Measurements from ENCODE around the gene VEZF1. TPM values are rescaled to one million over a fixed set of nuclear protein-coding genes. Genes with fewer than 3 reads are reported as not detected.

The VEZF1 gene
- total and polyA plus RNA-seq, 4 donors: 21.2 to 59.8 (median 42.5) TPM

DNA sequence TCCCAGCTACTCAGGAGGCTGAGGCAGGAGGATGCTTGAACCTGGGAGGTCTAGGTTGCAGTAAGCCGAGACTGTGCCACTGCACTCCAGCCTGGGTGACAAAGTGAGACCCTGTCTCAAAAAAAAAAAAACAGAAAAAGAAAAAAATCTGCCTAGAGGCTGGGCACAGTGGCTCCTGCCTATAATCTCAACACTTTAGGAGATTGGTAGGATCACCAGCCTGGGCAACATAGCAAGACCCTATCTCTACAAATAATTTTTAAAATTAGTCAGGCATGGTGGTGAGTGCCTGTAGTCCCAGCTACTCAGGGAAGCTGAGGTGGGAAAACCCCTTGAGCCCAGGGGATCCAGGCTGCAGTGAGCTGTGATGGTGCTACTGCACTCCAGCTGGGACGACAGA lies 50.6 kb downstream of the VEZF1 start:
- DNase-seq: no peak
- H3K36me3 ChIP-seq (ENCODE audit: control insufficient read depth in 1 of 2, insufficient read depth in 2 of 2, low read length in 1 of 2): no peaks in the 10 kb centered on the region
- H3K27ac ChIP-seq (ENCODE audit: low read depth in 1 of 2, low read length in 2 of 2): no peak overlapping the region
- no peaks in the 10 kb centered on the region for H3K9me3 ChIP-seq (ENCODE audit: control insufficient read depth, low read length)
- H3K4me3 ChIP-seq (ENCODE audit: low read length in 2 of 2): no peak overlapping the region
- WGBS, 2 donors: 93 to 96% methylated on average over 2 of the region's 2 CpGs
- no peaks in the 10 kb centered on the region for H3K27me3 ChIP-seq (ENCODE audit: control insufficient read depth in 1 of 2, insufficient read depth in 2 of 2, low read length in 1 of 2)
- ATAC-seq (ENCODE audit: low FRiP score): no peak
- intact Hi-C loops (cut with DNase I): no loop called here
- peaks cover 6 to 8% of the 10 kb centered on the region in 2 donors for H3K4me1 ChIP-seq (ENCODE audit: control insufficient read depth in 1 of 2, insufficient read depth in 2 of 2, low read length in 2 of 2)

DNA sequence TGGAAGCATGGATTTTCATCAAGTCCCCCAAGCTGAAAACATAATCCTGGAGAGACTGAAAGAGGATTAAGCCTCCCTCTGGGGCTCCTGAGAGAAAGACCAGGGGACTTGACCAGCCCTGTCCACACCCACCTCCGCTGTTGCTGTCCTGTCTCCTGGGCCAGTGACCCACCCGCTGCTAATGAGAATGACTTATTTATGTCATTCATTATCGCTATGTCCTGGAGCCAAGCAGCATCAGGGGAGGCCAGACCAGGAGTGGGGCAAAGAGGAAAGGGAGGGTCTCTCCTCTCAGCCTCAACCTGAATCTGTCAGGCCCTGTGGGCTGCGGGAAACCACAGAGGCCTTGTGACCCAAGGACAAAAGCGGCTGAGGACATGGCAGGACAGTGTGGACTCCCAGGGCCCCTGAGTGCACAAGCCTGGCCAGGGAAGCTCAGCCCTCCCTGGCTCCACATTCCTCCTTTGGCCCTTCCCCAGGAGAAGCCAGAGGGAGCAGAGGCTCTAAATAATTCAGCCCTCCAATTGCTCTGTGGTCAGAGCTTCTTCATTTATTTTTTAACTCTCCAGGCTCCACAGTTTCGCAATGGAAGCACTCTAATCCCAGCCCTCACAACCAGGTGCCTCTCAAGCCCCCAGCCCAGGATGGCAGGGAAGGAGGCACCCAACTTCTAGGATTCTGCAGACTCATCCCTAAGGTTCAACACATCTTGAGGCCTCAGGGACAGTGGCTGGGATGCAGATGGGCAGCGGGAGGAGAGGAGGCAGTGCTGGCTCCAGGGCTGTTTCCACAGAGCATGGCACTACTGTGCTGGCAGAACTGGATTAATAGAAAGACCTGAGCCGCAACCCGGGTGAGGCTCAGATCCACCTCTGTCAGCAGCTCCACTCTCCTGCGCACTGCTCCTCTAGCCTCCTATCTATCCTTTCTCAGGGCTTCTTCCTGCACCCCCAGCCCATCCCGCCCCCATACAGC lies 51.9 kb downstream of the VEZF1 start:
- Histone ChIP-seq H3K4me3 (ENCODE audit: low read length in 2 of 2) (no peak overlapping the region), H3K36me3 (ENCODE audit: control insufficient read depth in 1 of 2, insufficient read depth in 2 of 2, low read length in 1 of 2) (no peaks in the 10 kb centered on the region), H3K27ac (ENCODE audit: low read depth in 1 of 2, low read length in 2 of 2) (peak overlapping the region in 1 of 2 donors; percentile 61), H3K9me3 (ENCODE audit: control insufficient read depth, low read length) (no peaks in the 10 kb centered on the region), H3K27me3 (ENCODE audit: control insufficient read depth in 1 of 2, insufficient read depth in 2 of 2, low read length in 1 of 2) (no peaks in the 10 kb centered on the region), H3K4me1 (ENCODE audit: control insufficient read depth in 1 of 2, insufficient read depth in 2 of 2, low read length in 2 of 2) (no peaks in the 10 kb centered on the region)
- 47 to 48% methylated on average over 11 of the region's 11 CpGs for WGBS, 2 donors
- intact Hi-C loops (cut with DNase I): no loop called here
- peak; percentile 84 for ATAC-seq (ENCODE audit: low FRiP score)
- peak in 1 of 2 donors; percentile 64 for DNase-seq

DNA sequence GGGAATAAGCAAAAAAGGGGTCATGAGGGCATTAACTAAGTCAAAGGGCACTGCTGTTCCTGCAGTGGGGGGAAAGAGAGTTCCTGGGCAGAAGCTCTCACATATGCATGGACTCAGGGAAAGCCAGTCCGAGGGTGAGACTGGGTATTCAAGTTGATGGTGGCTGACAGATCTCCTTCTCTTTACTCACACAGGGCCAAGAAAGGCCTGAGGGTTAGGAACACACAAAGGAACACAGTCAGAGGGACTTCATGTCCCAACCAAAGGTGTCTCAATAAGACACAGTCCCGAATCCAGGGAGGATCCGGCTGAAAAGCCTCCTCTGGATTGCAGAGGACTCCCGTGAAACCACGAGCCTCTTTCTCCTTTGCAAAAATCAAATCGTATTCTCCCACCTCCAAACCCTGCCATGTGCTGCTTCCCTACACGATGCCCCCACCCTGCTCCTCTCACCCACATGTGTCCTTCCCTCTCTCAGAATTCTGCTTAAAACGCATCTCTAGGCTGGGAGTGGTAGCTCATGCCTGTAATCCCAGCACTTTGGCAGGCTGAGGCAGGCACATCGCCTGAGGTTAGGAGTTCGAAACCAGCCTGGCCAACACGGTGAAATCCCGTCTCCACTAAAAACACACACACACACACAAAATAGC lies 56.4 kb downstream of the VEZF1 start:
- WGBS, 2 donors: 88 to 93% methylated on average over 12 of the region's 12 CpGs
- no peaks in the 10 kb centered on the region for H3K4me1 ChIP-seq (ENCODE audit: control insufficient read depth in 1 of 2, insufficient read depth in 2 of 2, low read length in 2 of 2)

DNA sequence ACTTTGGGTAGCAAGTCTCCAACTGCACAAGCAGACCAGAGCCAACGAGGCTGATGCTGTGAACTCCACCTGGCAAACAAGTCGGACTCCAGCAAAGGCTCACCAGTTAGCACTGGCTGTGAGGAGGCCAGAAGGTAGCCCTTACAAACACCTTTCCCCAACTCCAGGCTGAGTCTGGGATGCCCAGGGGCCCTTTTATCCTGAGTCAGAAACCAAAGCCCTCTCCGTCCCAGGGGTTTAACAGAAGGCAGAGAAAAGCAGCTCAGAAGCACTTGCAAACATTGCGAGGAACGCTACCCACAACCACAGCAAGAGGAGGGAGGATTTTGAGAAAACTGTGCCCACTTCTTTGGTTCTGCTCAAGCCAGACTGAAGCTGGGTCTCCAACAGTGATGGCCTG lies 57.8 kb downstream of the VEZF1 start:
- intact Hi-C loops (cut with DNase I): no loop called here
- no peaks in the 10 kb centered on the region for H3K27me3 ChIP-seq (ENCODE audit: control insufficient read depth in 1 of 2, insufficient read depth in 2 of 2, low read length in 1 of 2)
- H3K36me3 ChIP-seq (ENCODE audit: control insufficient read depth in 1 of 2, insufficient read depth in 2 of 2, low read length in 1 of 2): no peaks in the 10 kb centered on the region
- no peak overlapping the region for H3K27ac ChIP-seq (ENCODE audit: low read depth in 1 of 2, low read length in 2 of 2)
- no peaks in the 10 kb centered on the region for H3K9me3 ChIP-seq (ENCODE audit: control insufficient read depth, low read length)
- no peak for ATAC-seq (ENCODE audit: low FRiP score)
- H3K4me1 ChIP-seq (ENCODE audit: control insufficient read depth in 1 of 2, insufficient read depth in 2 of 2, low read length in 2 of 2): no peaks in the 10 kb centered on the region
- WGBS, 2 donors: 89 to 94% methylated on average over 5 of the region's 5 CpGs
- H3K4me3 ChIP-seq (ENCODE audit: low read length in 2 of 2): no peak overlapping the region
- DNase-seq: no peak

More for the DNA sequence above, 56.4 kb downstream of the VEZF1 start:
- no peaks in the 10 kb centered on the region for H3K36me3 ChIP-seq (ENCODE audit: control insufficient read depth in 1 of 2, insufficient read depth in 2 of 2, low read length in 1 of 2)
- intact Hi-C loops (cut with DNase I): no loop called here
- no peak for DNase-seq
- H3K9me3 ChIP-seq (ENCODE audit: control insufficient read depth, low read length): no peaks in the 10 kb centered on the region
- no peak for ATAC-seq (ENCODE audit: low FRiP score)
- no peaks in the 10 kb centered on the region for H3K27me3 ChIP-seq (ENCODE audit: control insufficient read depth in 1 of 2, insufficient read depth in 2 of 2, low read length in 1 of 2)
- H3K4me3 ChIP-seq (ENCODE audit: low read length in 2 of 2): no peak overlapping the region
- no peak overlapping the region for H3K27ac ChIP-seq (ENCODE audit: low read depth in 1 of 2, low read length in 2 of 2)

DNA sequence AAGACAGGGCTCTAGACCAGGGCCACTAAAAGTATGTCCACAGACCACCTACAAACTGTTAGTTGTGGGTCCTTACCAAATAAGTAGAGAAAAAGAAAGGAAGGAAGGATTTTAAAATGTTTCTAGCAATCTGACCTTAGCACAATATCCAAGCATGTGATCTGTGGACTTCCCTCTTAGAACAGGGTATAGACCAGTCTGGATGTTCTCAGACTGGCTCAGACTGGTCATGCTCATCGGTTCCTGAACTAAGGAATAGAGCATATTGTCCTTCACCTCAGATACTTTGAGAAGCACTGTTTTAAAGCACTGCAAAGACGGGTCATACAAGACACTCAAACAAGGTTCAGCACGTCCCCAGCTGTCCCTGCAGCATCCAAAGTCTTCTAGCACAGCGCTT lies 58.7 kb downstream of the VEZF1 start:
- no peaks in the 10 kb centered on the region for H3K36me3 ChIP-seq (ENCODE audit: control insufficient read depth in 1 of 2, insufficient read depth in 2 of 2, low read length in 1 of 2)
- DNase-seq (no peak), ATAC-seq (ENCODE audit: low FRiP score) (no peak)
- H3K27ac ChIP-seq (ENCODE audit: low read depth in 1 of 2, low read length in 2 of 2): no peak overlapping the region
- H3K9me3 ChIP-seq (ENCODE audit: control insufficient read depth, low read length): no peaks in the 10 kb centered on the region
- intact Hi-C loops (cut with DNase I): no loop called here
- 74 to 93% methylated on average over 4 of the region's 4 CpGs for WGBS, 2 donors
- no peaks in the 10 kb centered on the region for H3K4me1 ChIP-seq (ENCODE audit: control insufficient read depth in 1 of 2, insufficient read depth in 2 of 2, low read length in 2 of 2)
- no peak overlapping the region for H3K4me3 ChIP-seq (ENCODE audit: low read length in 2 of 2)
- H3K27me3 ChIP-seq (ENCODE audit: control insufficient read depth in 1 of 2, insufficient read depth in 2 of 2, low read length in 1 of 2): no peaks in the 10 kb centered on the region

DNA sequence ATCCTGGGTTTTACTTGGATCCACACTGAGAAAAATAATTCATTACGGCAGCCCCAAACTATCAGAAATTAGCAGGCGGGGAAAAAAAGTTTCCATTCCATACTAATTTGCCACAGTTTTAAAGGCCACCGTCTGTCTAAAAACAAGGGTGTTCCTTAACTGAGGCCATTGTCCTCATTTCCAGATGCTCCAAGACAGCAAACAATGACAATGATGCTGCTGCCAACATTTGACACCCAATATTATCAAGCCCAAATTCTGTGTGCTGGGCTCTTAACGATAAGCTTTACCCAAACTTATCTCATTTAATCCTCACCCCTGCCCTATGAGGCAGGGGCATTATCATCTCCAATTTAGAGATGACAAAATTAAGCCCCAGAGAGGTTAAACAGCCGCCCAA lies 59.1 kb downstream of the VEZF1 start:
- no peak for DNase-seq
- no peak overlapping the region for H3K4me3 ChIP-seq (ENCODE audit: low read length in 2 of 2)
- no peak for ATAC-seq (ENCODE audit: low FRiP score)
- no peaks in the 10 kb centered on the region for H3K27me3 ChIP-seq (ENCODE audit: control insufficient read depth in 1 of 2, insufficient read depth in 2 of 2, low read length in 1 of 2)
- intact Hi-C loops (cut with DNase I): no loop called here
- no peaks in the 10 kb centered on the region for H3K4me1 ChIP-seq (ENCODE audit: control insufficient read depth in 1 of 2, insufficient read depth in 2 of 2, low read length in 2 of 2)
- no peak overlapping the region for H3K27ac ChIP-seq (ENCODE audit: low read depth in 1 of 2, low read length in 2 of 2)
- no peaks in the 10 kb centered on the region for H3K9me3 ChIP-seq (ENCODE audit: control insufficient read depth, low read length)
- no peaks in the 10 kb centered on the region for H3K36me3 ChIP-seq (ENCODE audit: control insufficient read depth in 1 of 2, insufficient read depth in 2 of 2, low read length in 1 of 2)
- WGBS, 2 donors: 83 to 90% methylated on average over 5 of the region's 5 CpGs

DNA sequence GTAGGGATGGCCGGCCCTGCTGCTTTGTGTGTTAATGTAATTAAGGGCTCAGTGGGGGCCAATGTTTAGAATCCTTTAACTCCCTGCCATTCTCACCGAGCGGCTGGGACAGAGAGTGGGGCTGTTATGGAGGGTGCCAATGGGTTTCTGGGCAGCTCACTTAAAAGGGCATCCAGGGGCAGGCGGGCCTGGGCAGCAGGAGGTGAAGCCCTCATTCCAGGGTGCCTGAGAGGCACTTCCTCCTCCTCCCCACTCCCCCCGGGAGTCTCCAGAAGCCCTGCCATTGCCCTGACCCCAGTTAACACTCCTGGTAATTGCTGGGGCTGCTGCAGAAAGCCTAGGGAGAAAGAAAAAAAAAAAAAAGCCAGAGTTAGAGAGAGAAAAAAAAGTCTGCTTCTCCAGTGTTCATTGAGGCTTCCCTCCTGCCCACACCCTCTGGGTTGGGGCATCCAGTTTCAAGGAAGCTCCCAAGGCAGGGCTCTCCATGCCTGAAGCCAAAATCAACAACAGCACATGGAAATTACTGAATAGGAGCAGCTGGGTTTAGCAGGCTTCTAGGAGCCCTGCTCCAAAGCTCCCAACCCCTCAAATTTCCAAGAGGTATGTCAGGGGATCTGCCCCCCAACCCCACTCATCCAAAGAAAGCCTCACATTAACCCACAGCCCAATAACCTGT lies 60.9 kb downstream of the VEZF1 start:
- 65 to 70% methylated on average over 5 of the region's 5 CpGs for WGBS, 2 donors
- peaks cover 0 to 1% of the 10 kb centered on the region in 2 donors for H3K4me1 ChIP-seq (ENCODE audit: control insufficient read depth in 1 of 2, insufficient read depth in 2 of 2, low read length in 2 of 2)

DNA sequence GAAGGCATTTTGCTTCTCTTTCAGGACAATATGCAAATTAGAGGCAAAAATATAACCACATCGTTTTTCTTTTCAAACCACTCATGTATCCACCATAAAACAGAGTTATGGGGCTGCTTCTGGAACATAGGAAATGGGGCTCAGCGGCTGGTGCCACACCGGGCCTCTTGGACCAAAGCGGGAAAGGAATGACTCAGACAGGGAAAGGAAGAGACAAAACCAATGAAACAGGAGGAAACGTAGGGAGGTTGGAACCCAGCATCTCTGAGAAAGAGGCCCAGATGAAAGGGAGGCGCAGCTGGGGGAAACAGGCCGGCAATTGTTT lies 61.4 kb downstream of the VEZF1 start:
- H3K27ac ChIP-seq (ENCODE audit: low read depth in 1 of 2, low read length in 2 of 2): no peak overlapping the region
- WGBS, 2 donors: 90 to 92% methylated on average over 7 of the region's 7 CpGs
- no peak for ATAC-seq (ENCODE audit: low FRiP score)
- H3K9me3 ChIP-seq (ENCODE audit: control insufficient read depth, low read length): no peaks in the 10 kb centered on the region
- DNase-seq: no peak
- H3K4me1 ChIP-seq (ENCODE audit: control insufficient read depth in 1 of 2, insufficient read depth in 2 of 2, low read length in 2 of 2): peaks cover 0 to 3% of the 10 kb centered on the region in 2 donors
- no peak overlapping the region for H3K4me3 ChIP-seq (ENCODE audit: low read length in 2 of 2)
- intact Hi-C loops (cut with DNase I): no loop called here
- H3K36me3 ChIP-seq (ENCODE audit: control insufficient read depth in 1 of 2, insufficient read depth in 2 of 2, low read length in 1 of 2): no peaks in the 10 kb centered on the region
- no peaks in the 10 kb centered on the region for H3K27me3 ChIP-seq (ENCODE audit: control insufficient read depth in 1 of 2, insufficient read depth in 2 of 2, low read length in 1 of 2)

More for the DNA sequence above, 60.9 kb downstream of the VEZF1 start:
- no peaks in the 10 kb centered on the region for H3K27me3 ChIP-seq (ENCODE audit: control insufficient read depth in 1 of 2, insufficient read depth in 2 of 2, low read length in 1 of 2)
- no peak overlapping the region for H3K27ac ChIP-seq (ENCODE audit: low read depth in 1 of 2, low read length in 2 of 2)
- no peaks in the 10 kb centered on the region for H3K9me3 ChIP-seq (ENCODE audit: control insufficient read depth, low read length)
- H3K4me3 ChIP-seq (ENCODE audit: low read length in 2 of 2): no peak overlapping the region
- ATAC-seq (ENCODE audit: low FRiP score): peak; percentile 56
- intact Hi-C loops (cut with DNase I): no loop called here
- DNase-seq: peak in 1 of 2 donors; percentile 70
- H3K36me3 ChIP-seq (ENCODE audit: control insufficient read depth in 1 of 2, insufficient read depth in 2 of 2, low read length in 1 of 2): no peaks in the 10 kb centered on the region
